Stomach (tissue), 4 donors: ENCODE data around the gene FGGY.

ENCODE experiments used
- CTCF ChIP-seq, 7 experiments: fragments of 450-650 bp in 4 of 7; fragments of 200-600 bp in 3 of 7; sonication (generic) in 3 of 7; IDR thresholded peaks; one replicate each; pipeline ENCODE4 v1.5.1; 2016 to 2019; ENCODE audit warnings: antibody characterized with exemption in 7 of 7, control low read depth in 2 of 7, mild to moderate bottlenecking in 1 of 7
- EP300 ChIP-seq: sonication (generic); formaldehyde crosslinking; IDR thresholded peaks from one replicate; pipeline ENCODE4 v1.6.1; 2017; ENCODE audit warnings: antibody characterized with exemption
- POLR2A ChIP-seq, 4 donors: fragments of 450-650 bp; IDR thresholded peaks; one replicate each; pipeline ENCODE4 v1.6.1; 2016; ENCODE audit warnings: antibody characterized with exemption in 4 of 4, control low read depth in 2 of 4, mild to moderate bottlenecking in 1 of 4, moderate library complexity in 1 of 4
- POLR2AphosphoS5 ChIP-seq, 3 donors: sonication (generic); formaldehyde crosslinking; IDR thresholded peaks; one replicate each; pipeline ENCODE4 v1.6.1; 2016; ENCODE audit warnings: antibody characterized with exemption in 3 of 3

- no peak for TF ChIP-seq CTCF (IDR thresholded peaks at IDR 0.05)
- TF ChIP-seq POLR2A (IDR thresholded peaks at IDR 0.05): no peak
- no peak for TF ChIP-seq POLR2AphosphoS5 (IDR thresholded peaks at IDR 0.05)
- no peak for TF ChIP-seq EP300
These were observed 322.7 kb downstream of the FGGY start for GRCh38 chr1:59619557-59619956.
